ENCODE results near the gene DYNC1I2. TPM values are rescaled to one million over a fixed set of nuclear protein-coding genes. Genes with fewer than 3 reads are reported as not detected.

DYNC1I2 gene
- total RNA-seq, 1 experiment from 2014 or later, result 39.4 TPM

- Histone ChIP-seq H3K9ac (ENCODE audit: low read length) (no peak overlapping the region), H3K79me2 (ENCODE audit: insufficient read depth, low read length) (no peaks in the 10 kb centered on the region), H3K27ac (ENCODE audit: low read depth, low read length) (no peak overlapping the region), H3K4me3 (replicated peaks in 1 of 2; ENCODE audit: low read depth in 1 of 2, low read length in 2 of 2) (no peak overlapping the region), H2AFZ (ENCODE audit: low read depth, low read length, poor library complexity, severe bottlenecking) (no peak overlapping the region), H3K9me3 (ENCODE audit: control insufficient read depth in 1 of 2, insufficient read depth in 1 of 2, low read depth in 1 of 2, low read length in 2 of 2) (no peaks in the 10 kb centered on the region), H3K9me2 (ENCODE audit: insufficient read depth) (no peaks in the 10 kb centered on the region), H3K4me2 (ENCODE audit: low read length) (no peak overlapping the region), H3K36me3 (ENCODE audit: control insufficient read depth in 1 of 2, insufficient read depth in 2 of 2, low read length in 2 of 2) (peaks cover 0 to 23% of the 10 kb centered on the region in 2 experiments; a peak in 1 of 4 replicates), H4K20me1 (ENCODE audit: insufficient read depth) (no peaks in the 10 kb centered on the region), H3K4me1 (ENCODE audit: control insufficient read depth in 1 of 2, insufficient read depth in 2 of 2, low read length in 2 of 2) (no peaks in the 10 kb centered on the region), H3K27me3 (ENCODE audit: insufficient read depth, low read length) (no peaks in the 10 kb centered on the region)
- POLR2A ChIA-PET, result no interaction called here
- RAD21 ChIA-PET (ENCODE audit: low non-redundant PET in 1 of 2, low total read pairs in 2 of 2, uncharacterized antibody in 2 of 2, unreplicated experiment in 2 of 2), result no interaction called here
- no peak for DNase-seq (ENCODE audit: low read depth, low spot score)
- no peak for ATAC-seq
- intact Hi-C loops (cut with micrococcal nuclease), result no loop called here
- TF ChIP-seq SIN3A (IDR thresholded peaks at IDR 0.05; ENCODE audit: low read depth), result no peak
- TF ChIP-seq, protein P1, sequence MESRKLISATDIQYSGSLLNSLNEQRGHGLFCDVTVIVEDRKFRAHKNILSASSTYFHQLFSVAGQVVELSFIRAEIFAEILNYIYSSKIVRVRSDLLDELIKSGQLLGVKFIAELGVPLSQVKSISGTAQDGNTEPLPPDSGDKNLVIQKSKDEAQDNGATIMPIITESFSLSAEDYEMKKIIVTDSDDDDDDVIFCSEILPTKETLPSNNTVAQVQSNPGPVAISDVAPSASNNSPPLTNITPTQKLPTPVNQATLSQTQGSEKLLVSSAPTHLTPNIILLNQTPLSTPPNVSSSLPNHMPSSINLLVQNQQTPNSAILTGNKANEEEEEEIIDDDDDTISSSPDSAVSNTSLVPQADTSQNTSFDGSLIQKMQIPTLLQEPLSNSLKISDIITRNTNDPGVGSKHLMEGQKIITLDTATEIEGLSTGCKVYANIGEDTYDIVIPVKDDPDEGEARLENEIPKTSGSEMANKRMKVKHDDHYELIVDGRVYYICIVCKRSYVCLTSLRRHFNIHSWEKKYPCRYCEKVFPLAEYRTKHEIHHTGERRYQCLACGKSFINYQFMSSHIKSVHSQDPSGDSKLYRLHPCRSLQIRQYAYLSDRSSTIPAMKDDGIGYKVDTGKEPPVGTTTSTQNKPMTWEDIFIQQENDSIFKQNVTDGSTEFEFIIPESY (IDR thresholded peaks at IDR 0.05; ENCODE audit: extremely low read depth, insufficient replicate concordance, low read length), result no peak
- TF ChIP-seq TCF7L2 (IDR thresholded peaks at IDR 0.05; ENCODE audit: borderline replicate concordance, extremely low read depth, insufficient read depth, insufficient read length), result no peak
- no peak for TF ChIP-seq RAD21 (IDR thresholded peaks at IDR 0.05; ENCODE audit: low read depth)
- no peak for TF ChIP-seq ATF3 (IDR thresholded peaks at IDR 0.05)
- no peak for TF ChIP-seq SP1 (IDR thresholded peaks at IDR 0.05; ENCODE audit: low read depth)
- no peak for TF ChIP-seq EGR1 (IDR thresholded peaks at IDR 0.05; ENCODE audit: low read depth)
- BruUV-seq (replicated peaks), result no TSS peak
- CTCF ChIA-PET, result no interaction called here
Observed at GRCh38 chr2:171745141-171745540, 57.9 kb downstream of the DYNC1I2 start.

- CTCF ChIA-PET, result no interaction called here
- DNase-seq (ENCODE audit: low read depth, low spot score), result no peak
- Histone ChIP-seq H3K9me2 (ENCODE audit: insufficient read depth) (no peaks in the 10 kb centered on the region), H2AFZ (ENCODE audit: low read depth, low read length, poor library complexity, severe bottlenecking) (no peak overlapping the region), H3K36me3 (ENCODE audit: control insufficient read depth in 1 of 2, insufficient read depth in 2 of 2, low read length in 2 of 2) (peaks cover 0 to 23% of the 10 kb centered on the region in 2 experiments; a peak in 1 of 4 replicates), H3K9ac (ENCODE audit: low read length) (no peak overlapping the region), H3K27me3 (ENCODE audit: insufficient read depth, low read length) (no peaks in the 10 kb centered on the region), H3K4me1 (ENCODE audit: control insufficient read depth in 1 of 2, insufficient read depth in 2 of 2, low read length in 2 of 2) (no peaks in the 10 kb centered on the region), H3K9me3 (ENCODE audit: control insufficient read depth in 1 of 2, insufficient read depth in 1 of 2, low read depth in 1 of 2, low read length in 2 of 2) (no peaks in the 10 kb centered on the region), H3K4me3 (replicated peaks in 1 of 2; ENCODE audit: low read depth in 1 of 2, low read length in 2 of 2) (no peak overlapping the region), H3K4me2 (ENCODE audit: low read length) (no peak overlapping the region), H3K79me2 (ENCODE audit: insufficient read depth, low read length) (no peaks in the 10 kb centered on the region), H3K27ac (ENCODE audit: low read depth, low read length) (no peak overlapping the region), H4K20me1 (ENCODE audit: insufficient read depth) (no peaks in the 10 kb centered on the region)
- BruUV-seq (replicated peaks), result no TSS peak
- intact Hi-C loops (cut with micrococcal nuclease), result no loop called here
- TF ChIP-seq TCF7L2 (IDR thresholded peaks at IDR 0.05; ENCODE audit: borderline replicate concordance, extremely low read depth, insufficient read depth, insufficient read length) (no peak), ELF1 (IDR thresholded peaks at IDR 0.05; ENCODE audit: borderline replicate concordance, low read depth) (no peak), ATF3 (IDR thresholded peaks at IDR 0.05) (no peak), SRF (IDR thresholded peaks at IDR 0.05; ENCODE audit: low read depth) (no peak), ZFX (IDR thresholded peaks at IDR 0.05) (no peak)
- no peak for ATAC-seq
- POLR2A ChIA-PET, result no interaction called here
- RAD21 ChIA-PET (ENCODE audit: low non-redundant PET in 1 of 2, low total read pairs in 2 of 2, uncharacterized antibody in 2 of 2, unreplicated experiment in 2 of 2), result no interaction called here
Observed at GRCh38 chr2:171745806-171746205, 58.5 kb downstream of the DYNC1I2 start.
